ENCODE data around the gene FLNA. TPM values are rescaled to one million over a fixed set of nuclear protein-coding genes. Genes with fewer than 3 reads are reported as not detected.
"Not testable (repeated sequence)": the region's sequence is repeated elsewhere in the genome, so short reads cannot be mapped to it uniquely, and the experiment has no call there.

Gene FLNA
- total and polyA plus RNA-seq, 3 experiments from 2014 or later = 799 to 1,356 (median 1,299) TPM

GRCh38 chrX:154397888-154398667 is 23.6 kb upstream of the FLNA start, which contains the start of gene RPL10:
TSS of gene RPL10 (plus strand) at chrX:154398377. CDS start at chrX:154398520, 143 bp downstream.
- H3K36me3 ChIP-seq (ENCODE audit: insufficient read depth, low read length) = peaks cover 22% of the 10 kb centered on the region
- CTCF ChIA-PET = interaction anchor here (0.9 to 2.8 kb wide), 14 partner anchors 10 to 262 kb away, joined by 3 to 12 read pairs (median 4); partner anchors contain the start of genes ATP6AP1, SLC10A3 and TAFAZZIN
- H3K27me3 ChIP-seq (ENCODE audit: insufficient read depth, low read length, poor library complexity, severe bottlenecking) = no peaks in the 10 kb centered on the region
- H3K9me3 Mint-ChIP-seq = no peaks in the 10 kb centered on the region
- H3K9me3 ChIP-seq (ENCODE audit: low read length) = no peaks in the 10 kb centered on the region
- H3K4me1 ChIP-seq (ENCODE audit: insufficient read depth, low read length) = peaks cover 14% of the 10 kb centered on the region
- peak within 1 kb of the TSS; percentile 89 for H3K4me3 ChIP-seq (ENCODE audit: low read length)
- H3K27ac ChIP-seq (ENCODE audit: low read depth, low read length) = peak within 1 kb of the TSS; percentile 98
- peak within 1 kb of the TSS; percentile 92 to 100 (median 99) for H3K27ac Mint-ChIP-seq
- peaks cover 11 to 41% (median 11%) of the 10 kb centered on the region in 3 donors for H3K36me3 Mint-ChIP-seq
- POLR2A ChIA-PET = interaction anchor here (0.6 to 2.9 kb wide), 16 partner anchors 12 to 427 kb away, joined by 3 to 20 read pairs (median 6); partner anchors contain the start of genes DNASE1L1, FAM3A, FLNA and HCFC1
- H3K4me1 Mint-ChIP-seq = peaks cover 19 to 33% (median 23%) of the 10 kb centered on the region in 3 donors
- peak; percentile 75 to 96 (median 88) for DNase-seq
- H3K4me3 Mint-ChIP-seq = peak within 1 kb of the TSS; percentile 90 to 99 (median 97)
- H3K27me3 Mint-ChIP-seq = peaks cover 0 to 15% of the 10 kb centered on the region in 2 donors

GRCh38 chrX:154396973-154397887 is 22.8 kb upstream of the FLNA start:
- H3K27ac ChIP-seq (ENCODE audit: low read depth, low read length) = peak overlapping the region; percentile 98
- H3K36me3 ChIP-seq (ENCODE audit: insufficient read depth, low read length) = peaks cover 22% of the 10 kb centered on the region
- no peaks in the 10 kb centered on the region for H3K9me3 Mint-ChIP-seq
- peaks cover 19 to 33% (median 23%) of the 10 kb centered on the region in 3 donors for H3K4me1 Mint-ChIP-seq
- ChIA-PET CTCF (interaction anchor here (0.9 to 2.8 kb wide), 8 partner anchors 14 to 262 kb away, joined by 3 to 12 read pairs (median 6); partner anchors contain the start of gene TAFAZZIN), POLR2A (interaction anchor here (0.6 to 2.9 kb wide), 13 partner anchors 15 to 426 kb away, joined by 3 to 20 read pairs (median 5); partner anchors contain the start of genes EMD, FAM3A, FLNA and HCFC1)
- peak overlapping the region; percentile 89 for H3K4me3 ChIP-seq (ENCODE audit: low read length)
- H3K4me1 ChIP-seq (ENCODE audit: insufficient read depth, low read length) = peaks cover 14% of the 10 kb centered on the region
- H3K4me3 Mint-ChIP-seq = peak overlapping the region; percentile 90 to 99 (median 97)
- peaks cover 0 to 13% of the 10 kb centered on the region in 2 donors for H3K27me3 Mint-ChIP-seq
- H3K27ac Mint-ChIP-seq = peak overlapping the region; percentile 92 to 100 (median 99)
- DNase-seq = peak in 4 of 5 donors; percentile 30 to 67 (median 51)
- H3K9me3 ChIP-seq (ENCODE audit: low read length) = no peaks in the 10 kb centered on the region
- peaks cover 11 to 38% (median 11%) of the 10 kb centered on the region in 3 donors for H3K36me3 Mint-ChIP-seq
- H3K27me3 ChIP-seq (ENCODE audit: insufficient read depth, low read length, poor library complexity, severe bottlenecking) = no peaks in the 10 kb centered on the region

- H3K27me3 Mint-ChIP-seq = peaks cover 0 to 12% of the 10 kb centered on the region in 2 donors
- H3K4me1 Mint-ChIP-seq = peaks cover 19 to 32% (median 23%) of the 10 kb centered on the region in 3 donors
- not testable (repeated sequence) for H3K9me3 ChIP-seq (ENCODE audit: low read length); DNase-seq; H3K27me3 ChIP-seq (ENCODE audit: insufficient read depth, low read length, poor library complexity, severe bottlenecking); H3K4me3 ChIP-seq (ENCODE audit: low read length); H3K9me3 Mint-ChIP-seq; H3K27ac ChIP-seq (ENCODE audit: low read depth, low read length)
- CTCF ChIA-PET = interaction anchor here (0.7 kb wide), 1 partner anchor 383 kb away, joined by 3 read pairs; no protein-coding TSS in a partner anchor
- peak overlapping the region in 2 of 7 donors; percentile 41 to 79 for H3K4me3 Mint-ChIP-seq
- POLR2A ChIA-PET = interaction anchor here (0.7 kb wide), 3 partner anchors 15 to 129 kb away, joined by 3 read pairs; partner anchors contain the start of gene EMD
- H3K27ac Mint-ChIP-seq = peak overlapping the region in 2 of 8 donors; percentile 35 to 97
- H3K36me3 Mint-ChIP-seq = peaks cover 11 to 33% (median 11%) of the 10 kb centered on the region in 3 donors
- Histone ChIP-seq H3K36me3 (ENCODE audit: insufficient read depth, low read length) (peaks cover 21% of the 10 kb centered on the region), H3K4me1 (ENCODE audit: insufficient read depth, low read length) (peaks cover 14% of the 10 kb centered on the region)
These were observed 21.9 kb upstream of the FLNA start for GRCh38 chrX:154396363-154396762.

- H3K36me3 Mint-ChIP-seq; H3K27me3 Mint-ChIP-seq; H3K9me3 ChIP-seq (ENCODE audit: low read length); H3K27me3 ChIP-seq (ENCODE audit: insufficient read depth, low read length, poor library complexity, severe bottlenecking); H3K9me3 Mint-ChIP-seq; H3K27ac Mint-ChIP-seq; H3K4me1 ChIP-seq (ENCODE audit: insufficient read depth, low read length); H3K27ac ChIP-seq (ENCODE audit: low read depth, low read length); CTCF ChIA-PET; H3K4me3 ChIP-seq (ENCODE audit: low read length); H3K4me3 Mint-ChIP-seq; H3K36me3 ChIP-seq (ENCODE audit: insufficient read depth, low read length); POLR2A ChIA-PET; H3K4me1 Mint-ChIP-seq: not testable (repeated sequence)
- peak in 1 of 5 donors; percentile 59 for DNase-seq
These were observed 15.6 kb upstream of the FLNA start for GRCh38 chrX:154389812-154390747.

- H3K4me1 ChIP-seq (ENCODE audit: insufficient read depth, low read length); H3K27ac ChIP-seq (ENCODE audit: low read depth, low read length); CTCF ChIA-PET; H3K27me3 Mint-ChIP-seq; POLR2A ChIA-PET; H3K9me3 Mint-ChIP-seq; DNase-seq; H3K4me1 Mint-ChIP-seq; H3K4me3 Mint-ChIP-seq; H3K36me3 ChIP-seq (ENCODE audit: insufficient read depth, low read length); H3K27ac Mint-ChIP-seq; H3K9me3 ChIP-seq (ENCODE audit: low read length); H3K27me3 ChIP-seq (ENCODE audit: insufficient read depth, low read length, poor library complexity, severe bottlenecking); H3K36me3 Mint-ChIP-seq; H3K4me3 ChIP-seq (ENCODE audit: low read length): not testable (repeated sequence)
These were observed 14.2 kb upstream of the FLNA start for GRCh38 chrX:154388649-154389048.

- H3K4me3 ChIP-seq (ENCODE audit: low read length); H3K27ac Mint-ChIP-seq; H3K9me3 ChIP-seq (ENCODE audit: low read length); H3K9me3 Mint-ChIP-seq; H3K4me1 Mint-ChIP-seq; H3K4me3 Mint-ChIP-seq; H3K36me3 Mint-ChIP-seq; H3K27ac ChIP-seq (ENCODE audit: low read depth, low read length); H3K27me3 ChIP-seq (ENCODE audit: insufficient read depth, low read length, poor library complexity, severe bottlenecking); H3K36me3 ChIP-seq (ENCODE audit: insufficient read depth, low read length); CTCF ChIA-PET; H3K27me3 Mint-ChIP-seq; DNase-seq; H3K4me1 ChIP-seq (ENCODE audit: insufficient read depth, low read length); POLR2A ChIA-PET: not testable (repeated sequence)
These were observed 13.7 kb upstream of the FLNA start for GRCh38 chrX:154388094-154388493.
